Muscle layer of duodenum (tissue), 2 donors: Measurements from ENCODE around the gene HDAC4.

Experiments used
- H3K27ac ChIP-seq: one replicate; pipeline ENCODE4 v1.7.0; 2013; ENCODE audit warnings: mild to moderate bottlenecking, low read length
- H3K27me3 ChIP-seq: one replicate; pipeline ENCODE4 v1.7.0; 2013; ENCODE audit warnings: low read depth, mild to moderate bottlenecking, control low read depth, low read length
- H3K36me3 ChIP-seq, 2 donors: one replicate each; pipeline ENCODE4 v1.7.0; 2013; ENCODE audit warnings: low read length in 2 of 2, control low read depth in 1 of 2, mild to moderate bottlenecking in 1 of 2; ENCODE audit not compliant: insufficient read depth in 2 of 2, control insufficient read depth in 1 of 2
- H3K4me1 ChIP-seq, 2 donors: one replicate each; pipeline ENCODE4 v1.7.0; 2013; ENCODE audit warnings: low read length in 2 of 2, mild to moderate bottlenecking in 2 of 2, control low read depth in 1 of 2, moderate library complexity in 1 of 2; ENCODE audit not compliant: insufficient read depth in 2 of 2, control insufficient read depth in 1 of 2
- H3K4me3 ChIP-seq, 2 donors: one replicate each; pipeline ENCODE4 v1.7.0; 2013; ENCODE audit warnings: low read length in 2 of 2, low read depth in 1 of 2, mild to moderate bottlenecking in 1 of 2
- H3K9me3 ChIP-seq, 2 donors: one replicate each; pipeline ENCODE4 v1.7.0; 2013; ENCODE audit warnings: low read length in 2 of 2, control low read depth in 1 of 2, mild to moderate bottlenecking in 1 of 2; ENCODE audit not compliant: control insufficient read depth in 1 of 2
- donor health status: healthy.

Gene HDAC4

DNA sequence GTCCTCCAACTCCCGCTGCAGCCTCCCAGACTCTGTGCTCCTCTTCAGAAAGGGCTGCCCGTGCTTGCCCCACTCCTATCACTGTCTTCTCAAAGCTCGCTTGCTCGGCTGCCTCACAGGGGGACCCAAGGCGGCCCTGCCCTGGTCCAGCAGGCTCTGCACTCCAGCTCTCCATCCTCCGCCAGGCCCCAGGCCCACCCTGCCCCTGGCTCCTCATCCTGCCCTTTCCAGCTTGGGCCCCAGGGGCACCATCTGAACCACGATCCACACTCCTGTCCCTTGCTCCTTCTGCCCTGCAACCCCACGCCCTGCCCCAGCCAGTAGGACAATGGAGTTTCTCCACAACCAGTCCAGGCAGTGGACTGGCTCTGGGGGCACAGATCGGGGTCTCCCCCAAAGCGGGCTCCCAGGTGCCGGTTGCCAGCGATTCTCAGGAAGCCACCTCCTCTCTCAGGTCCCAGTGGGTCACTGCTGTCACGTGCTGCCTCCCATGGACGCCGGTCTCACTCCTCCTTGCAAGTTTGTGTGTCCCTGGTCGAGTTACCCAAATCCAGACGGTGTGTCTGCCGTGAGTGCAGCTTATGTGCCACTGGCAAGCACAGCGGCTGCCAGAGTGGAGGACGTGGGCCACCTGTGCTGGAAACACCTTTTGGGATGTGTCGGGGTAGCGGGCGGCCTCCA is 238.5 kb downstream of the HDAC4 start:
- Histone ChIP-seq H3K27ac (no peak overlapping the region), H3K4me1 (peaks cover 0 to 16% of the 10 kb centered on the region in 2 donors), H3K27me3 (no peaks in the 10 kb centered on the region), H3K9me3 (no peaks in the 10 kb centered on the region), H3K36me3 (peaks cover 12 to 29% of the 10 kb centered on the region in 2 donors), H3K4me3 (no peak overlapping the region)

DNA sequence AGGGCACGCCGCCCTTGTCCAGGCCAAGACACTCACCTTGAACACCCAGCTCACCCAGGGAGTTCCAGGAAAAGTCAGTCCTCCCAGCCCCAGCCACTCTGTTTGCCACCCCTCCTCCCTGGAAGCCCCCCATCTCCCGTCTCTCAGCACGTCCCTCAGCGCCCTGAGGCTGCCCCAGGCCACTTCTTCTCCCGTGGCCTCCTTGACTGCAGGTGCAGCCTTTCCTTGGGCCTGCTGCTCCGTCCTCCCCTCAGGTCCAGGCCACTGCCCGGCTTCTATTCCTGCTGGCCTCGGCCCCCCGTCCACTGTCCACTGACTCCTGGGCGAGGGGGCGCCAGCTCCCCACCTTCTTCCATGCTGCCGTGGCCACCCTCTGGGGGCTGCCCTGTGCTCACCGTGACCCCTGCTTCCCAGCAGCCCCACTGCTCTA is 239.1 kb downstream of the HDAC4 start:
- H3K9me3 ChIP-seq = no peaks in the 10 kb centered on the region
- H3K36me3 ChIP-seq = peaks cover 14 to 35% of the 10 kb centered on the region in 2 donors
- H3K27ac ChIP-seq = no peak overlapping the region
- no peak overlapping the region for H3K4me3 ChIP-seq
- no peaks in the 10 kb centered on the region for H3K27me3 ChIP-seq
- H3K4me1 ChIP-seq = peaks cover 0 to 10% of the 10 kb centered on the region in 2 donors

GRCh38 chr2:239160226-239161143 is 240.3 kb downstream of the HDAC4 start:
- Histone ChIP-seq H3K27ac (no peak overlapping the region), H3K4me3 (no peak overlapping the region), H3K36me3 (peaks cover 24 to 46% of the 10 kb centered on the region in 2 donors), H3K27me3 (no peaks in the 10 kb centered on the region), H3K9me3 (no peaks in the 10 kb centered on the region), H3K4me1 (peaks cover 0 to 9% of the 10 kb centered on the region in 2 donors)

DNA sequence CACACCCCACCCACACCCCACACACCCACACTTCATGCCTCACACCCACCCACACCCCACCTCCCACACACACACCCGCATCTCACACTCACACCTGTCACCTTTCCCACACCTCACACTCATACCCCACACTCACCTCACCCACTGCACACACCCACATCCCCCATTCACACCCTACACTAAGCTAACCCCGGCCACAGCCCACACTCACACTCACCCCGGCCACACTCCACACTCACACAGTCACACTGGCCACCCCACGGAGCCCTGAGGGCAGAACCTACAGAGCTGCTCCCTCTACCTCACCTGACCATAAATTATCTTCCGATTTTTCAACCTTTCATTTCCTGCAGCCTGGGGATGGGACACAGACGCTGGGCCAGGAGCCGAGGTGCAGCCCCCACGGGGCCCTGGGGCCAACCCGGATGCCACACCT is 241.3 kb downstream of the HDAC4 start:
- no peaks in the 10 kb centered on the region for H3K9me3 ChIP-seq
- H3K36me3 ChIP-seq = peaks cover 30 to 47% of the 10 kb centered on the region in 2 donors
- peaks cover 0 to 5% of the 10 kb centered on the region in 2 donors for H3K4me1 ChIP-seq
- H3K27me3 ChIP-seq = no peaks in the 10 kb centered on the region
- no peak overlapping the region for H3K27ac ChIP-seq
- H3K4me3 ChIP-seq = no peak overlapping the region

- H3K36me3 ChIP-seq = peaks cover 33 to 53% of the 10 kb centered on the region in 2 donors
- no peak overlapping the region for H3K4me3 ChIP-seq
- H3K27ac ChIP-seq = no peak overlapping the region
- H3K27me3 ChIP-seq = no peaks in the 10 kb centered on the region
- peaks cover 0 to 5% of the 10 kb centered on the region in 2 donors for H3K4me1 ChIP-seq
- H3K9me3 ChIP-seq = no peaks in the 10 kb centered on the region
Measured at GRCh38 chr2:239158641-239159475, 242.0 kb downstream of the HDAC4 start.

DNA sequence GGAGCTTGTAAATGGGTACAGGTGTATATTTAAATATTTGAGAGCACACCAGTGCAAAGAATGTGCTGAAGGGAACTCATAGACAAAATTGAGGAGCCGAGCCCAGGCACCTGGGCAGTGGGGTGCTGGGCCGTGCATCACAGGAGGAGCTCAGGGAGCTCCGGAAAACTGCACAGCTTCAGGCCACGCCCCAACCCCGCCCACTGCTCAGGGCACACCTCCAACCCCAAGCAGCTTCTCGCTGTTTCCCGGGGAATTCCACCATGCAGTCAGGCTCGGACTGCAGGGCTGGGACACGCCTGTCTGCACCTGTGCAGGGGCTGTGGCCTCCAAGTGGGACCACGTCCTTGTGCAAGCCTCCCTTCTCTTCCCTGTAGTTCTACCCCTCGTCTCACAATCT is 243.0 kb downstream of the HDAC4 start:
- peaks cover 28 to 50% of the 10 kb centered on the region in 2 donors for H3K36me3 ChIP-seq
- H3K27ac ChIP-seq = no peak overlapping the region
- no peaks in the 10 kb centered on the region for H3K9me3 ChIP-seq
- no peak overlapping the region for H3K4me3 ChIP-seq
- no peaks in the 10 kb centered on the region for H3K27me3 ChIP-seq
- peaks cover 0 to 5% of the 10 kb centered on the region in 2 donors for H3K4me1 ChIP-seq

DNA sequence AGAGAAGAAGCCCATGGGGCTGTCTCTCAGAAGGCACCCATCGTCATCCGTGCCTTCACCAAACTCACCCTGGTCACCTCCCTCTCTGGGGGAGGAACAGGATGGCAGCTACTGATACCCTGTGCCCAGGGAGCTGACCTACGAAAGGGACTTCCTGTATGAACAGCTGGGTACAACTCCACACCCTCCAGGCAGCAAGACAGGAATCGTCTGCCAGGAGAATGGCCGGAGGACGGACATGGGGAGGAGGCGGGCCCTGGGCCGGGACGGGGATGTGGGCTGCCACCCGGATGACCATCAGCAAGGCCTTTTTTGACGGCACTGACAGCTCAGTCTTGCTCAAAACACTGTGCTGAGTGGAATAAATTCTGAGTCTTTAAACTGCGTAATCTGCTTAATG is 243.6 kb downstream of the HDAC4 start:
- Histone ChIP-seq H3K9me3 (no peaks in the 10 kb centered on the region), H3K36me3 (peaks cover 28 to 49% of the 10 kb centered on the region in 2 donors), H3K27me3 (no peaks in the 10 kb centered on the region), H3K4me3 (no peak overlapping the region), H3K4me1 (peaks cover 0 to 5% of the 10 kb centered on the region in 2 donors), H3K27ac (no peak overlapping the region)

GRCh38 chr2:239156516-239157265 is 244.1 kb downstream of the HDAC4 start:
- Histone ChIP-seq H3K9me3 (no peaks in the 10 kb centered on the region), H3K4me1 (peaks cover 0 to 10% of the 10 kb centered on the region in 2 donors), H3K27me3 (no peaks in the 10 kb centered on the region), H3K27ac (no peak overlapping the region), H3K36me3 (peaks cover 28 to 49% of the 10 kb centered on the region in 2 donors), H3K4me3 (no peak overlapping the region)

DNA sequence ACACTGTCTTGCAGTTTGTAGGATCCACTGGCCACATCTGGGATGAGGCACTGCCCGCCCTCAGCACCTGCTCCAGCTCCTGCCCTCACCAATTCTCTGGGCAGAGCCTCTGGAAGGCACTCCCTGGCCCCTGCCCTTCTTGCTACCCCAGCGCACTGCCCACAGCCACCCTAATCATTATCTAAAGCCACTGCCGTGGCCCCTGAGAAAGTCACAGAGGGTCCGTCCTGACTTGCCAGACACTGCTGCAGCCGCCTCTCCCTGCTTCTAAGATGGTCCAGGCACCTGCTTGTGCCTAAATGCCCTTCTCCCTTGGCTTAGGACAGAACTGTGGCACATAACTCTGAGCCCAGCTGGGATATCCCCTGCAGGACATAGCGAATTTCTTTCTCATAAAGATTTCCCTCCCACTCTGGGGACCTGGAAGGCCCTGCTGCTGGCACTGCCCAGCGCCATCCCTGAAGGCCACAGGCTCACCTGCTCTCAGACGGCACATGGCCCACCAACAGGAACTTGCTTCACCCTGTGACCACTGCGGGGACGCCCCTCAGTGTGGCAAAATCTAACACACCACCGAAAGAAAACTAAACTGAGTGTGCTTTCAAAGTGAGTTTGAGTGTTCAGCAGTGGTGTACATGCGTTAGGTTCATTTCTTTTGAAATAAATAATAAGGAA is 244.9 kb downstream of the HDAC4 start:
- Histone ChIP-seq H3K36me3 (peaks cover 30 to 48% of the 10 kb centered on the region in 2 donors), H3K9me3 (no peaks in the 10 kb centered on the region), H3K27me3 (no peaks in the 10 kb centered on the region), H3K4me1 (peaks cover 0 to 17% of the 10 kb centered on the region in 2 donors), H3K4me3 (no peak overlapping the region), H3K27ac (no peak overlapping the region)
